Measurements from ENCODE around the gene PPP2CA.
"Not testable (repeated sequence)": the region's sequence is repeated elsewhere in the genome, so short reads cannot be mapped to it uniquely, and the experiment has no call there.

PPP2CA gene

GRCh38 chr5:134153657-134154056 lies 72.2 kb downstream of the PPP2CA start:
- H3K27ac Mint-ChIP-seq: no peak overlapping the region
- no peak overlapping the region for H3K4me3 Mint-ChIP-seq
- H3K4me1 Mint-ChIP-seq: peaks cover 10% of the 10 kb centered on the region
- H3K9me3 Mint-ChIP-seq: no peaks in the 10 kb centered on the region
- H3K36me3 Mint-ChIP-seq: peaks cover 38% of the 10 kb centered on the region
- no peaks in the 10 kb centered on the region for H3K27me3 Mint-ChIP-seq
- DNase-seq (ENCODE audit: low spot score in 2 of 2): no peak
- no peak for ATAC-seq (ENCODE audit: low read depth)

- Mint-ChIP-seq H3K36me3 (peaks cover 36% of the 10 kb centered on the region), H3K4me1 (peaks cover 10% of the 10 kb centered on the region), H3K4me3 (no peak overlapping the region), H3K9me3 (no peaks in the 10 kb centered on the region), H3K27me3 (no peaks in the 10 kb centered on the region), H3K27ac (no peak overlapping the region)
- DNase-seq (ENCODE audit: low spot score in 2 of 2): no peak
- ATAC-seq (ENCODE audit: low read depth): no peak
Measured at GRCh38 chr5:134153241-134153640, 72.6 kb downstream of the PPP2CA start.

- not testable (repeated sequence) for H3K4me1 Mint-ChIP-seq; H3K9me3 Mint-ChIP-seq; ATAC-seq (ENCODE audit: low read depth); DNase-seq (ENCODE audit: low spot score in 2 of 2); H3K27me3 Mint-ChIP-seq; H3K4me3 Mint-ChIP-seq
- H3K27ac Mint-ChIP-seq: peak overlapping the region; percentile 70
- peaks cover 32% of the 10 kb centered on the region for H3K36me3 Mint-ChIP-seq
Measured at GRCh38 chr5:134152173-134152832, 73.6 kb downstream of the PPP2CA start.

- DNase-seq (ENCODE audit: low spot score in 2 of 2): no peak
- Mint-ChIP-seq H3K4me1 (peaks cover 10% of the 10 kb centered on the region), H3K27ac (peak overlapping the region; percentile 70), H3K27me3 (no peaks in the 10 kb centered on the region), H3K9me3 (no peaks in the 10 kb centered on the region), H3K36me3 (peaks cover 33% of the 10 kb centered on the region), H3K4me3 (no peak overlapping the region)
- ATAC-seq (ENCODE audit: low read depth): no peak
Measured at GRCh38 chr5:134151723-134152122, 74.2 kb downstream of the PPP2CA start.

GRCh38 chr5:134149571-134150303 lies 76.1 kb downstream of the PPP2CA start:
- H3K27ac Mint-ChIP-seq: peak overlapping the region; percentile 64
- peaks cover 22% of the 10 kb centered on the region for H3K36me3 Mint-ChIP-seq
- no peak overlapping the region for H3K4me3 Mint-ChIP-seq
- no peaks in the 10 kb centered on the region for H3K9me3 Mint-ChIP-seq
- no peak for ATAC-seq (ENCODE audit: low read depth)
- no peaks in the 10 kb centered on the region for H3K27me3 Mint-ChIP-seq
- DNase-seq (ENCODE audit: low spot score in 2 of 2): no peak
- peaks cover 12% of the 10 kb centered on the region for H3K4me1 Mint-ChIP-seq

GRCh38 chr5:134148986-134149539 lies 76.8 kb downstream of the PPP2CA start:
- Mint-ChIP-seq H3K4me3 (no peak overlapping the region), H3K27me3 (no peaks in the 10 kb centered on the region), H3K4me1 (peaks cover 14% of the 10 kb centered on the region), H3K27ac (no peak overlapping the region), H3K36me3 (peaks cover 22% of the 10 kb centered on the region), H3K9me3 (no peaks in the 10 kb centered on the region)
- no peak for ATAC-seq (ENCODE audit: low read depth)
- DNase-seq (ENCODE audit: low spot score in 2 of 2): no peak

- Mint-ChIP-seq H3K27me3 (no peaks in the 10 kb centered on the region), H3K4me3 (no peak overlapping the region), H3K4me1 (peaks cover 14% of the 10 kb centered on the region), H3K36me3 (peaks cover 22% of the 10 kb centered on the region), H3K27ac (no peak overlapping the region), H3K9me3 (no peaks in the 10 kb centered on the region)
- ATAC-seq (ENCODE audit: low read depth) (no peak), DNase-seq (ENCODE audit: low spot score in 2 of 2) (no peak)
Measured at GRCh38 chr5:134148316-134148715, 77.6 kb downstream of the PPP2CA start.

- H3K9me3 Mint-ChIP-seq: no peaks in the 10 kb centered on the region
- H3K4me3 Mint-ChIP-seq: no peak overlapping the region
- DNase-seq (ENCODE audit: low spot score in 2 of 2) (no peak), ATAC-seq (ENCODE audit: low read depth) (no peak)
- peak overlapping the region; percentile 73 for H3K27ac Mint-ChIP-seq
- peaks cover 15% of the 10 kb centered on the region for H3K36me3 Mint-ChIP-seq
- H3K4me1 Mint-ChIP-seq: peaks cover 12% of the 10 kb centered on the region
- H3K27me3 Mint-ChIP-seq: no peaks in the 10 kb centered on the region
Measured at GRCh38 chr5:134146651-134147518, 79.0 kb downstream of the PPP2CA start.

- DNase-seq (ENCODE audit: low spot score in 2 of 2): peak; percentile 86 to 89
- Mint-ChIP-seq H3K9me3 (no peaks in the 10 kb centered on the region), H3K4me3 (no peak overlapping the region), H3K36me3 (peaks cover 15% of the 10 kb centered on the region), H3K4me1 (peaks cover 12% of the 10 kb centered on the region), H3K27me3 (no peaks in the 10 kb centered on the region), H3K27ac (peak overlapping the region; percentile 60)
- ATAC-seq (ENCODE audit: low read depth): peak; percentile 84
Measured at GRCh38 chr5:134145779-134146581, 79.9 kb downstream of the PPP2CA start.

GRCh38 chr5:134145041-134145757 lies 80.7 kb downstream of the PPP2CA start:
- Mint-ChIP-seq H3K36me3 (peaks cover 15% of the 10 kb centered on the region), H3K9me3 (no peaks in the 10 kb centered on the region), H3K27ac (peak overlapping the region; percentile 60), H3K4me3 (no peak overlapping the region), H3K27me3 (no peaks in the 10 kb centered on the region), H3K4me1 (peaks cover 19% of the 10 kb centered on the region)
- ATAC-seq (ENCODE audit: low read depth): no peak
- no peak for DNase-seq (ENCODE audit: low spot score in 2 of 2)

Data from memory B cell (primary cell).